HEK293T (cell line): ENCODE data around the gene TRIM8.

Experiments
- ARNT ChIP-seq: fragments of 450-650 bp; IDR thresholded peaks from 2 replicates; pipeline ENCODE4 v1.6.1; 2017; ENCODE audit warnings: mild to moderate bottlenecking
- BHLHE40 ChIP-seq: fragments of 450-650 bp; IDR thresholded peaks from 2 replicates; pipeline ENCODE4 v1.6.1; 2016; ENCODE audit warnings: mild to moderate bottlenecking, moderate library complexity, borderline replicate concordance
- ELF4 ChIP-seq: fragments of 450-650 bp; IDR thresholded peaks from 2 replicates; pipeline ENCODE4 v1.6.1; 2017; ENCODE audit warnings: antibody characterized with exemption

DNA sequence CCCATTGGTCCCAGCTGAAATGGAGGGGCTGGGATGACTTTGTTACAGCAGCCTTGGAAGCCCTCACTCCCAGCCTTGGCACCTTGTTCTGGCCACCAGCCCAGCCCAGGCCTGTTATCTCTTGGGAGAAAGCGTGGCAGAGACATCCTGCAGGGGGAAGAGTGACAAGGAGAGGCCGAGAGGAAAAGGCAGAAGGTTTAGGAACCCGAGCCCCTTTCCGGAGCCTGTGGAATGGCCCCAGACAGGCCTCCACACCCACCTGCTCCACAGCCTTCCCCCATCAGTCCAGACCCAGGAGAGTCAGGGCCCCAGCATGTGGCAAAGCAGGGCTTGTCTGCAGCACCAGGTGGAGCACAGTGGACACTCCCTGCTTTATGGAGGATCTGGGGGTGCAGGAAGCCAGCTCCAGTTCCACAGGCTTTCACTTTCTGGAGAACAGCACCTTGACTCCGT is 24.1 kb upstream of the TRIM8 start:
- no peak for TF ChIP-seq ELF4
- no peak for TF ChIP-seq BHLHE40
- no peak for TF ChIP-seq ARNT
